Colon (tissue), 2 donors: ENCODE measurements around the gene DNAAF5.

Source experiments
- FAIRE-seq: peaks from 2 replicates; lab custom pipeline; 2012; peaks lifted over from hg19 to GRCh38; lab: Jason Lieb, UNC
- donor health status: control.
- donor health status: control.

The DNAAF5 gene

DNA sequence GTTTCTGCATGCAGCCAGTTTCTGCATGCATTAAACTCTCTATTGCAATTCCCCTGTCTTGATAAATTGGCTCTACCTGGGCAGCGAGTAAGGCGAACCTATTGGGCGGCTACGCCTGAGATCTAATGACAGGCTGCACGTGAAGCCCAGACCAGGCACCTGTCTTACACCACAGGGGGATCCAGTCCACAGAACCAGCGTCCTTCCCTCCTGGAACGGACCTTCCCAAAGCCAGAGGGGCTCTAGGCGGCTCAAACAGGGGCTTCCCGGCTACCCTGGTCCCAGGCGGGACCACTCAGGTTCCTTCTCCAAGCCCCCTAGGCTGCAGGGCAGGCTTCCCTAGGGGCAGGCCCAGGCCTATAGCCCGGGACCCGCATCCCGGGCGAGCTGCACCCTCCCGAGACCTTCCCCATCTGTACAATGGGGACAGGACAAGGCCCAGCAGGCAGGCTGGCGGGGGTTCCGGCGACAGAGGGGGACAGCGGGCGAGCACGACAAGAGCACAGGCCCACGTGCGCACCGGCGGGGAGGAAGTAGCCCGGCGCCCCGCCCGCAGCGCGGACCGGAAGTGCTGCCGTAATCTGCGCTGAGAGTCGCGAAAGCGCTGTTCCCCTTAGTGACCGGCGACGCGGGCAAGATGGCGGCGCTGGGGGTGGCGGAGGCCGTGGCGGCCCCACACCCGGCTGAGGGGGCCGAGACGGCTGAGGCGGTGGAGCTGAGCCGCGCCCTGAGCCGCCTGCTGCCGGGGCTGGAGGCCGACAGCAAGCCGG is at the start of gene DNAAF5:
DNAAF5 (plus strand) TSS at position 616 of the 770 bp plus-strand sequence; CDS start at position 638, 22 bp downstream.
- no peak for FAIRE-seq

- no peak for FAIRE-seq
Measured at GRCh38 chr7:676972-677385, 49.5 kb upstream of the DNAAF5 start.

DNA sequence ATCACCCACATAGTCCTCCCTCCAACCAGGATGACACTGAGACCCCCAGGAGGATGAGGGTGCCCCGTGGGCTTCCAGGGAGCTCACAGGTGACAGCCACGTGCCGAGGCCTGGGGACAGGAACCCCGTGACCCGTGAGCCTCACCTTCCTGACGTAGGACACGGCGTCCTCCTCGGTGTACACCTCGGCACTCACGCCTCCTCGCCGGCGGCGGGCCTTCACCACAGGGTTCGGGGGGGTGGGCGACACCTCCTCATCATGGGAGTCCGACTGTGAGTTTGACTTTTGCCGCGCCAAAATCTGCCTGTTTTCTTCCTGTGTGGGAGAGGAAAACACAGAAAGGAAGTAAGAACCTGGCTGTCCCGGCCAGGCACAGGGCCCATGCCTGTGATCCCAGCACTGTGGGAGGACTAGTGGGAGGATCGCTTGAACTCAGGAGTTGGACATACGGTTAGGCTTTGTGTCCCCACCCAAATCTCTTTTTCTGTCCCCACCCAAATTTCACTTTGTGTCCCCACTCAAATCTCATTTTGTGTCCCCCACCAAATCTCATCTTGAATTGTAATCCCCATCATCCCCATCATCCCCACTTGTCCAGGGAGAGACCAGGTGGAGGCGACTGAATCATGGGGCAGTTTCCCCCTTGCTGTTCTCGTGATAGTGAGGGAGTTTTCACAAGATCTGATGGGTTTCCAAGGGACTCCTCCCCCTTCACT is 45.9 kb upstream of the DNAAF5 start:
- no peak for FAIRE-seq

GRCh38 chr7:681551-682307 is 44.8 kb upstream of the DNAAF5 start:
- no peak for FAIRE-seq

DNA sequence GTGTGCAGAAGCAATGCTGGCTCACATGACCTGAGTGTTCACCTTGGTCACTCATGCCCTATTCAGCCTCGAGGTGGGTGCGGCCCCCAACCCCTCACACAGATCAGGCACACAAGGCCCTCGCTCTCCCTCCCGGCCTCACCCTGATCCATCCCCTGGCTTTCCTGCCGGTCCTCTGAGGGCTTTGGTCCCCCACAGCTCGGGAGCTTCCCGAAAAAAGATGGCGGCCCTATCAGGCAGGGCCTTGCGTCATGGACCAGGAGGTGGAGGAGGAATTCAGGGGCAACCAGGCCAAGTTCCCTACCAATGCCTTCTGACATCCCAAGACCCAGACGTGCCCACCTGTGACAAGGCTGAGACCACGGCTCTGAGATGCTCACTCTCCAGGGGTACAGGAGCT is 43.7 kb upstream of the DNAAF5 start:
- no peak for FAIRE-seq

DNA sequence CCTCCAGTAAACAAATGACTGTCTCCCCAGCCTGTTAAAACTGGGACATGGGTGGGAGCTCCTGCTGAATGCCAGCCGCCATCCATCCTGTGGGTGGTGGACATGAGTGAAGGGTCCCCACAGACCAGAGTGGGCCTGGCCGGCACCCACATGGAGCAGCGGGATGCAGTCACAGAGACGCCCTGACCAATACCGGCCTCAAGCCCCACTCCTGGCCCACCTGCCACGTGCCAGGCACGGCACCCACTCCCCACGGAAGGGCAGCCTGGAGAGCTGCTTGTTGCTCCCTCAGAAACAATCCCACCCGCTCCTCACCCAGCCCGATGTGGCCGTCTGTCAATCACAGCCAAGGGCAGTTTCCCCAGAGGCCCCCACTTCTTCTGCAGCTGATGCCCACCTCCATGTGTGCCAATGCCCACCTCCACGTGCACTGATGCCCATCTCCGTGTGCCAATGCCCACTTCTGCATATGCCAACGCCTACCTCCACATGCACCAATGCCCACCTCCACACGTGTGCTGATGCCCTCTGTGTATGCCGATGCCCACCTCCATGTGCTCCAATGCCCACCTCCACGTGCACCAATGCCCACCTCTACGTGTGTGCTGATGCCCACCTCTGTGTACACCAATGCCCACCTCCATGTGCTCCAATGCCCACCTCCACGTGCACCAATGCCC is 42.8 kb upstream of the DNAAF5 start:
- no peak for FAIRE-seq

DNA sequence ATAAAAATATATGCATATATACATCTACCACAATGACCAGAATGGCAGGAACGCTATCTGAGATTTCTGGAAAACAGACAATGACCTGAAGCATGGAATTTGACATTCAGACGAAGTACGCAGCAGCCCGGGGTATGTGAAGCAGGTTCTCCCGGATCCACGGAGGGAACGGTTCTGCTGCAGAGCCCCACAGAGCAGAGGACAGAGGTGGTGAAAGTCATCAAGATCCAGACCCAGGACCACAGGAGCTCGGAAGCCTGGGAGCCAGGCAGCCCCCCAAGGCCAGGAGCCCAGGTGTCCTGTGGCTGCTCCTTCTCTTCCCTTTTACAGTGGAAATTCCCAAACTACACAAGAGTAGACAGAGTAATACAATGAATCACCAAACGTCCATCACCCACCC is 42.1 kb upstream of the DNAAF5 start:
- no peak for FAIRE-seq

DNA sequence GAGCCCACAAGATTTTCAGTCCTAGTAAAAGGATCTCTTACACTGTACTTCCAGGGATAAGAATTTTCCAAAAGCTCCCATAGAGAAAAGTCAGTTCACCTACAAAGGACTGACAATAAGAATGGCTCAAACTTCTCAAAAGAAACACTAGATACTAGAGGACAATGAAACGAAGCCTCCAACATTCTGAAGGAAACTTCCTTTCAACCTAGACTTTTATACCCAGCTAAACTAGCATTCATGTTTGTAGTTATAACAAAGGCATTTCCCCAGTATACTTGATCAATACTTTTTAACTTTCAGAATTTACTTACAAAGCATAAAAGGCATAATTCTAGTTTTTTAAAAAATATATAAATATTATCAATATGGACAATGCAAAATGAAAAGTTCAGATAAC is 41.0 kb upstream of the DNAAF5 start:
- no peak for FAIRE-seq

DNA sequence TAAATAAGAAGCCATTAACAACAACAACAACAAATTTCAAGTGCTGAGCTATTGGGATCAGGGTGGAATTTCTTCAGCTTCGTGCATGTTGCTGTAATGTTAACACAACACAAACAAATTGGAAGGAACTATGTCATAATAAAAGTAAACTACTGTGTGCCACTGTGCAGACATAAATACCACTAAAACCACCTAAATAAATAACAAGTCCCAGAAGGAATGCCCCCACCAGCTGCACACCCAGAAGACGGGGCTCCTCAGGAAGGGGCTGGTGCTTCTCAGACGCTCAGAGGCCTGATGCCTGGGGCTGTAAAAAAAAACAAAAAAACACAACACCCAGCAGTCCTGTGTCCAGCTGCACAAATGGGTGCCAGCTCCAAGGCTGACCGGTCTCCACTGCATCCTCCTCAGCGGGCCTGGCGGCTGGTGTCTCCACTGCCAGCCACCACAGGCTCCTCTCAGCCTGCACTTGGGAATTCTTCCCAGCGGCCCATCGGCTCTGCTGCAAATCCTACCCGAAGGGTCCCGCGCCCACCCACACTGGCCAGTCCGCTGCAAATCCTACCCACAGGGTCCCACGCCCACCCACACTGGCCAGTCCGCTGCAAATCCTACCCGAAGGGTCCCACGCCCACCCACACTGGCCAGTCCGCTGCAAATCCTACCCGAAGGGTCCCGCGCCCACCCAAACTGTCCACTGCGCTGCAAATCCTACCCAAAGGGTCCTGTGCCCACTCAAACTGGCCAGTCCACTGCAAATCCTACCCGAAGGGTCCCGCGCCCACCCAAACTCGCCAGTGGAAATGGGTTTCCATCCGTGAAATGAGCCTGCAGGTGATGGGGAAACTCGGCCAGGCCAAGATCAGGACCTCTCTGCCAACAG is 35.8 kb upstream of the DNAAF5 start:
- no peak for FAIRE-seq

- FAIRE-seq = no peak
Measured at GRCh38 chr7:691361-692045, 35.0 kb upstream of the DNAAF5 start.

DNA sequence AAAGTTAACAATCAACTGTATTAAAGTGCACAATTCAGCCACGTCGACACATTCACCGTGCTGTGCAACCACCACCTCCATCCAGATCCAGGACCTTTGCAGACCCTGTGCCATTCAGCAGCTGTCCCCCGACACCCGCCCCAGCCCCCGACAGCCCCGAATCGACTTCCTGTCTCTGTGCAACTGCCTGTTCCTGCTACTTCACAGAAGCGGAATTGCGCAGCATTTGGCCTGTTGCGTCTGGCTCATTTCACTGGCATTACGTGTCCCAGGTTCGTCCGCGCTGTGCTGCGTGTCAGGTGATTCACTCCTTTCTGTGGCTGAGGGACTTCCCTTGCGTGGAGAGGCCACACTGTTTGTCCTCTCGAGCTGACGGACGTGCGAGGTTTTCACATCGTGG is 33.2 kb upstream of the DNAAF5 start:
- no peak for FAIRE-seq

DNA sequence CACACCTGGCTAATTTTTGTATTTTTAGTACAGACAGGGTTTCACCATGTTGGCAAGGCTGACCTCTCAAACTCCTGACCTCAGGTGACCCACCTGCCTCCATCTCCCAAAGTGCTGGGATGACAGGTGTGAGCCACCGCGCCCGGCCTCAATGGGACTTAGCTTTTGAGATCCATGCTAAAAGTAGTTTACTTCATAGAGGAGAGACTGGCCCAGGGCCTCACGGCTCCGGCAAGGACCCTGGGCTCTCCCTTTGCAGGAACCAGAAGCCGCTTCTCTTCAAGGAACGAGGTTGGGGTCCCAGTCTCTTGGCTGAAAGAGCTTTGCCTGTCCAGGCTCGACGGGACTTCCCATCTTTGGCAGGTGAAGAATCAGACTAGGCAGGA is 30.1 kb upstream of the DNAAF5 start:
- FAIRE-seq = no peak

DNA sequence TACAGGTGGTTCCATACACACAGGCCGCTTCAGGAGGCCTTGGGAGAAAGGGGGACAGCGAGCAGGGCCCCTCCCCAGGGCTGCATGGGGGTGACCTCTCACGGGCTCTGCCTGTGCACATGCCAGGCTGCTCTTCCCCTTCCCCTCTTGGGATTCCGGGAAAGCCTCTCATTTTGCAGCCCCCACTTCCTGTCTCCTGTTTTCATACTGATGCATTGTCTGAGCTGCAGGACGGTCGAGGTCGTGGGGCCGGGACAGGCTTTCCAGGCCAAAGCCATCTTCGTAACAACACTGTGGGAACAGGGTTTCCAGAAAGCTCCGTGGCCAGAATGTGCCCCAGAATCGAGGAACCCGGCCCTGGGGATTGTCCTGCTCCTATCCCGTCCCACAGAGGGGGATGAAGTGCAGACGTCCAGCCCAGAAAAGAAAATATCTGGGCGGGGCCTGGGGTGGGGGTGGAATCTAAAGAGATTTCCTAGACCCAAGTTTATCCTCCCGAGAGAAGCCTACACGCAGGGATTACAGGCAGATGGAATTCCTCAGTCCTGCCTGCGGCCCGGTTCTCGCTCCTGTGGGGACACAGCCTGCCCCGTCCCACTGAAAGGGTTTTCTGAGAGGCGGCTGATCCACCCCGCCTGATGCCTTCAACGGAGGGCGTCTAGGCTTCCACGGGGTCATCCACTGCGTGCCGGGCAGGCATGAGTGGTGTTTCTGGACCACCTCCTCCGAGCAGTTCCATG is 29.5 kb upstream of the DNAAF5 start:
- FAIRE-seq = no peak

- FAIRE-seq = no peak
Measured at GRCh38 chr7:698515-699475, 27.7 kb upstream of the DNAAF5 start.

DNA sequence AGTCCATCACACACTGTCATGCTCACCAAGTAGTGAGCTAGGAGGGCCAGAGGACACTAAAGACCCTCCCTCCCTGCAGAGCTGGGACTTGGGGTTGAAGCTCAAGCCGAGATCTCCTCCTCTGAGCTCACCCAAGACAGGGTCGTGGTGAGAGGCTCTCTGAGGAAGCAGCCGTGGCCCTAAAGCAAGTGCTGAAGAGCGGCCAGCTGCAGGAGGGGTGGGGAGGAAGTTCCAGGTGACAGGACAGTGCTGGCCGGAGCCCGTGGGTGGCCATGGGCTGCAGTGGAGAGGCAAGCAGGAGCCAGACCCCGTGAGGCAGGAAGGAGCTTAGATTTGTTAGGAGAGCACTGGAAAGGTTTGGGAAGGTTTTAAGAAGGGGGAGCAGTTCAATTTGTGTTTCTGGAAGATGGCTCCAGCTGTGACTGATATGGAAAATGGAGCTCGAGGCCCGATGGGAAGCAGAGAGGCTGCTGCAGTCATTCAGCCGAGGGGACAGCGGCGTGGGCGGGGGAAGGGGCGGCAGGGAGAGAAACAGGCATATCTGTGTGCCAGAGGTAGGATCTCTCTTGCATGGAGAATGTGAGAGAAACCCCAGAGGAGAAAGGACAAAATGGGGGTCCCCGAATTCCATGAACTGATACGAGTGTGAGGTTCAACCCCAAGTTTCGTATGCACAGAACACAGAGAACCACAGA is 26.9 kb upstream of the DNAAF5 start:
- FAIRE-seq = no peak

DNA sequence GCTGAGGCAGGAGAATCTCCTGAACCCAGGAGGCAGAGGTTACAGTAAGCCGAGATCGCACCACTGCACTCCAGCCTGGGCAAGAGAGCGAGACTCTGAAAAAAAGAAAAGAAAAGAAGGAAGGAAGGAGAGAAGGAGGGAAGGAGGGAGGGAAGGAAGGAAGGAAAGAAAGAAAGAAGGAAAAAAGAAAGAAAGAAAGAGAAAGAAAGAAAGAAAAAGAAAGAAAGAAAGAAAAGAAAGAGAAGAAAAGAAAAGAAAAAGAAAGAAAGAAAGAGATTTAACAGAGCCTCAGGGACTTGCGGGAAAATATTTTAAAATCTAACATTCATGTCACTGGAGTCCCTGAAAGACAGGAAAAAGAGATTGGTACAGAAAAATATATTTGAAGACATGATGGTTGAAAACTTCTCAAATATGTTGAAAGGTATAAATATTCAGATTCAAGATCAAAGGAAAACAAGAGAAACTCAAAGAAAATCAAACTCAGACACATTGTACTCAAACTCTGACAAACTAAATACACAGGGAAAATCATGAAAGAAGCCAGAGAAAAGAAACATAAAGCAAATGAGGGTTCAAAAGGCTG is 25.3 kb upstream of the DNAAF5 start:
- no peak for FAIRE-seq

DNA sequence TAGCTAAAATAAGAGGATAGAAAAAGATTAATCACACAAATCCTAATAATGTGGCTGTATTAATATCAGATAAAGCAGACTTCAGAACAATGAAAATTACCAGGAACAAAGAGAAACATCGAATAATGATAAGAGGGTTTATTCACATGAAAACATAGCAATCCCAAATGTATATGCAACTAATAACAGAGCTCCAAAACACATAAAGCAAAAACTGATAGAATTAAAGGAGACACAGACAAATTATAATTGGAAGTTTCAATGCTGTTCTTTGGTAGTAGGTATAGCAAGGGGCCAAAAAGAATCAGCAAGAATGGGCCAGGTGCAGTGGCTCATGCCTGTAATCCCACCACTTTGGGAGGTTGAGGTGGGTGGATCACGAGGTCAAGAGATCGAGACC is 23.4 kb upstream of the DNAAF5 start:
- FAIRE-seq = no peak

- no peak for FAIRE-seq
Measured at GRCh38 chr7:706721-707120, 19.8 kb upstream of the DNAAF5 start.
